SK-N-DZ (cell line): ENCODE results near the gene STUB1.
"Not testable (repeated sequence)": the region's sequence is repeated elsewhere in the genome, so short reads cannot be mapped to it uniquely, and the experiment has no call there.

ENCODE experiments used
- DNase-seq: peaks from one replicate; pipeline ENCODE4 v3.0.0-alpha.2; 2015; ENCODE audit warnings: low spot score

STUB1 gene

GRCh38 chr16:678858-679813 is 1.1 kb upstream of the STUB1 start:
- DNase-seq: peak; percentile 88

DNA sequence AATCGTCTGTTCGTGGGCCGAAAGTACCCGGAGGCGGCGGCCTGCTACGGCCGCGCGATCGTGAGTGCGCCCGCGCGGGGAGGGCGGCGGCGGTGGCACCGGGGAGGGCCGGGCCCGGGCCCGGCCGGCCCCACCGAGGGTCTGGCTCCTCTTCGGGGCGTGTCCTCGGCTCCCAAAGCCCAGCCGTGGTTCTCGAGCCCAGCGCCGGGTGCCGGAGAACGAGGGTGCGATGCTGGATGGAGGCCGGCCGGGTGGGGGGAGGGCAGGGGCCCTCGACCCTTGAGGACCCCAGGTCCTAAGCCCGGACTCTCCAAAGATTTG is 375 bp downstream of the STUB1 start:
- no peak for DNase-seq

DNA sequence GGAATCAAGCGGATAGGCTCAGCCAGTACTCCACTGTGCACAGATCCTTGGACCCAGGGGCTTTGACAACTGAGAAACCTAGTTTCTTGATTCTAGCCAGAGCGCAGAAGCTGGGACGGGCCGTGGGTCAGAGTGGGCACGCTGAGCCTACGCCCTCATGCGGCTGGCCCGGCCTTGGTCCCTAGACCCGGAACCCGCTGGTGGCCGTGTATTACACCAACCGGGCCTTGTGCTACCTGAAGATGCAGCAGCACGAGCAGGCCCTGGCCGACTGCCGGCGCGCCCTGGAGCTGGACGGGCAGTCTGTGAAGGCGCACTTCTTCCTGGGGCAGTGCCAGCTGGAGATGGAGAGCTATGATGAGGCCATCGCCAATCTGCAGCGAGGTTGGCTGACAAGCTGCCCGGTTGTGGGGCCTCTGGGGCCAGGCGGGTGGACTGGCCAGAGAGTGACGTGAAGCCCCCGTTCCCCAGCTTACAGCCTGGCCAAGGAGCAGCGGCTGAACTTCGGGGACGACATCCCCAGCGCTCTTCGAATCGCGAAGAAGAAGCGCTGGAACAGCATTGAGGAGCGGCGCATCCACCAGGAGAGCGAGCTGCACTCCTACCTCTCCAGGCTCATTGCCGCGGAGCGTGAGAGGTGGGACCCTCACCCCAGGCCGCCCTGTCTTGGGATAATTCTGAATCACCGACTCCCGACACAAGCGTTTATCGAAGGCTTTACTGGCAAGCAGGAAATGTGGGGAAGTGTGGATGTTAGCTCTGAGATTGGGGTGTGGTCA is 946 bp downstream of the STUB1 start:
- DNase-seq: no peak

GRCh38 chr16:681746-682427 is 1.7 kb downstream of the STUB1 start:
- DNase-seq: no peak

DNA sequence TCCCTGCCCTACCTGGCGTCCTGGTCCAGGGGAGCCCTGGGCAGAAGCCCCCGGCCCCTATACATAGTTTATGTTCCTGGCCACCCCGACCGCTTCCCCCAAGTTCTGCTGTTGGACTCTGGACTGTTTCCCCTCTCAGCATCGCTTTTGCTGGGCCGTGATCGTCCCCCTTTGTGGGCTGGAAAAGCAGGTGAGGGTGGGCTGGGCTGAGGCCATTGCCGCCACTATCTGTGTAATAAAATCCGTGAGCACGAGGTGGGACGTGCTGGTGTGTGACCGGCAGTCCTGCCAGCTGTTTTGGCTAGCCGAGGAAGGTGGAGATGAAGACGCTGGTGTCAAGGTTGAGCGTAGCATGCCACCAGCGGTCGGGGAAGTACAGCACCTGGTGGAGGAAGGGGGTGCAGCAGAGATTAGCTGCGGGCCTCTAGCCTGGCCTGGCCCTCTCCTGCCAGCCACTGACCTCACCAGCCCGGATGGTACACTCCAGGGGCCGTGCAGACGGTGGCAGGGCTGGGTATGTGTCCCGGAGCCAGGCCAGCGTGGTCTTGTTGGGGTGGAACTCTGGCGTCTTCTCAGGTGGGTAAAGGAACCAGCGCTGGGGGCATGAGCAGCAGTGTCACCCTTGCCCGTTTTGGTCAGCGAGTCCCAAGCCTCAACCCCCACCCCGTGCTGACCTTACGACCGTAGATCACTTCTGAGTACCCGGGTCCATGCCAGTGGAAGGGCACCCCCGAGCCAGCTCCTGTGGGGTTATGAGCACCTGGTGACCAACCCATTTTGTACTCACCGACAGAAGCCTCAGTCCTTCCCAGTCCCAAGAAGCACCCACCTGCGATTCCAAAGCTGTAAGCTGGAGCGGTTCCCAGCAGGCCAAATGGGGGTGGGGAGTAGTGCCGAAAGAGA is 2.5 kb downstream of the STUB1 start:
- no peak for DNase-seq

DNA sequence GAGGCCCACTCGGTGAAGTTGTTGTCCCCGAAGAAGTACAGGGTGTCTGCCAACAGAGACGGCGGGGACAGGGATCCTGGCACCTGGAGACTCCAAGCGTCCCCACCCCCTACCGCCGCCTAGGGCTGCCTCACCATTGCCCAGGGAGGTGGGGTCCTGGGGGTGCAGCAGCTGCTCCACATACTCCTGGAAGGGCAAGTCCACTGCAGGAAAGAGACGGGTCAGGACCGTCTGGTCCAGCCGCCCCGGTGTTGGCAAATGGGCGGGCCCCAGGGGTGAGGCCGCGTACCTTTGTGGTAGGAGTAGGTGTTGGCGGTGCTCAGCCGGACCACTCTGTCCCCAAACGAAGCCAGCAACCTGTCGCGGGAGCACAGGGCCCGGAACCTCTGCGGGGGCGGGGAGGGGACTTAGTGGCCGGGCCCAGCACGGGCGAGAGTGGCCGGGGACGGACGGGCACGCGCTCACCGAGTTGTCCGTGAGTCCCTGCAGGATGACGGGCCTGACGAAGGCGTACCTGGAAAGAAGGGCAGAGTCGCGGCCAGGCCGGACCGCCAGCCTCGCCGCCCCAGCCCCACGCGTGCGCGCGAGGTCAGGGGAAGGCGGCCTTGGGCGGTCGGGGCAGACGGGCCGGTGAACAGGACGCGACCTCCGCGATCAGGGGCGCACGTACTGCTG is 3.3 kb downstream of the STUB1 start:
- no peak for DNase-seq

- DNase-seq: peak; percentile 95
These were observed 4.0 kb downstream of the STUB1 start, which contains the start of gene JMJD8 for GRCh38 chr16:684071-684794. Gene JMJD8, minus strand, starts transcription at chr16:684334. Its CDS starts 15 bp downstream, at chr16:684319.

GRCh38 chr16:684961-685696 is 4.9 kb downstream of the STUB1 start:
- DNase-seq: no peak

- no peak for DNase-seq
These were observed 5.8 kb downstream of the STUB1 start for GRCh38 chr16:685967-686366.

GRCh38 chr16:686459-687260 is 6.5 kb downstream of the STUB1 start:
- no peak for DNase-seq

DNA sequence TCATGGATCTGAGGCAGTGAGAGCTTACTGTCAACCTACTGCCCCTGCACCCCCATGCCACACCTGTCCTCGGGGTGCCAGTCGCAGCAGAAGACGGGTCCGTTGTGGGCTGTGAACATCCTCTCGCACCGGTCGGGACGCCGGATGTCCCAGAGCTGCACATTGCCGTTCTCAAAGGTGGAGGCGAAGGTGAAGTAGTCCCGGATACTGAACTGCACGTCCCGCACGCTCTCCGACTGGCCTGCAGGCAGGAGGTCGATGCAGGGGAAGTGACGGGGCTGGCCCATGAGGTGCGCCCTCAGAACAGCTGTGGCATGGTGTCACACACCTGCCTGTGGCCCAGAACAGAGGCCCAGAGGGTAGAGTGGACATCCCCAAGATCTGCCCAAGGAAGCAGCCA is 7.3 kb downstream of the STUB1 start:
- no peak for DNase-seq

DNA sequence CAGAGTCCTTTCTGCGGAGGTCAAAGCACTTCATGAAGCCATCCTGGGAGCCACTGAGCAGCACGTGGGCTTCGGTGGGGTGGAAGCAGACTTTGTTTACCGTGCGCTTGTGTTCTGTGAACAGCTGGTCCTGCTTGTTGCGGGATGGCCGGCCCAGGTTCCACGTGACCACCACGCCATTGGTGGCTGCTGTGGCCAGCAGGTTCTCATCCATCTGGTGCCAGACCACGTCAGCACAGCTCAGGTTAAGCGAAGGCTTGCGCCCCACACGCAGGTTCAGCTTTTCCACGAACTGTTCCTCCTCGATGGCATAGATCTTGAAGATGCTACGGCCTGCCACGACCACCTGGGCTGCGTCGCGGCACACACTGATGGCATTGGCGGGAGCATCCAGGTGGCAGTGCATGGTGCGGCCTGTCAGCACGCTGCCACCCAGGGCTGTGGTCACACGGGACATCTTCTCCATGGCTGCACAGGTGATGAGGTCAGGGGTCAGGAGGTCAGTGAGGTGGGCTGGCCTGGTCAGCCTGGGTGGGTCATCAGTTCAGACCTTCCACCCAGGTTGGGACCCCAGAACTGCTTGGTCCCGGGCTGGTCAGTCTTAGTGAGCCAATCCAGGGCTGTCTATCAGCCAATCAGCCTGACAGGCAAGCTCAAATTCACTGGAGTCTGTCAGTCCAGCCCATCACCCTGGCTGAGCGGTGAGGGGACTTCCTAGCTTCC is 9.1 kb downstream of the STUB1 start:
- no peak for DNase-seq

DNA sequence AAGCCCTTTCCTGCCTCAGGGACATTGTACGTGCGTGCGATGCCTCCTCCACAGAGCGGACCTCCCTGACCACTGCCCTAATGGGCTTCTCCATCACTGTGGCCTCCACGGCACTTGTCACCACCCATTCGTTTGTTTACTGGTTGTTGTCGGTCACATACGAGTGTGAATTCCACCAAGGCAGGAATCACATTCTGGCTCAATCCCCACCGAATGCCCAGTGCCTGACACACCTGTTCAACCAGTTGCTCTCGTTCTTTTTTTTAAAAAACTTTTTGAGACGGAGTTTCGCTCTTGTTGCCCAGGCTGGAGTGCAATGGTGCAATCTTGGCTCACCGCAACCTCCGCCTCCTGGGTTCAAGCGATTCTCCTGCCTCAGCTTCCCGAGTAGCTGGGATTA is 11.0 kb downstream of the STUB1 start:
- DNase-seq: not testable (repeated sequence)

DNA sequence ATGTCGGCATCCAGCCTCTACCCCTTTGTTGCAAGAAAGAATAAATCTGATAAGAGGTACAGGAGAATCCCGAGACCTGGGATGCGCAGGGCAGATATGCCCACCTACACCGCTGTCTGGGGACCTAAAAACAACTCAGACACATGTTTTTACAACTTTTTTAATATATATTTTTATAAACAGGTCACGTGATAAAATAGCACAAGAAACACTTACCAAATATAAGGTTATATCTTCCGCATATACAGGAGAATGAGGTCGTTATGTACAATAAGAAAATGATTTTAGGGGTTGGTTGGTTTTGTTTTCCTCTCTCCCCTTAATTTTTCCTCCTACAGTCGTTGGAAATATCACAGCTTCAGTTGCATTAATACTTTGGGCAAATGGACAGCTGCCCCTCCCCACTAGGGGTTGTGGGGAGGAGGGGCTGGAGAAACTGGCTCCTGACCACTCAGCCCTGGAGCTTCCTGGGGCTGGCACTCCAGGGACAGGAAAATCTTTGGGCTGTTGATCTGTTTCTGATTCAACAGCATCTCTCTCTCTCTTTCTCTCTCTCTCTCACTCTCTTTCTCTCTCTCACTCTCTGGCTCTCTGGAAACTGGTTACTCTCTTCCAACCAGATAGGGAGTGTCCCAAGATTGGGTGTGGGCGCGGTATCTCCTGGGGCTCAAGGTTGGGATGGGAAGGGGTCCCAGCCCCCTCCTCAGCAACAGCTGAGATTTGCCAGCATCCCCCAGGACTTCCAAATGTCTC is 12.3 kb downstream of the STUB1 start:
- DNase-seq: no peak

- DNase-seq: no peak
These were observed 13.2 kb downstream of the STUB1 start for GRCh38 chr16:693364-693763.

GRCh38 chr16:693766-694165 is 13.6 kb downstream of the STUB1 start:
- no peak for DNase-seq
